H1 (cell line): Measurements from ENCODE around the gene ACAD10. TPM values are rescaled to one million over a fixed set of nuclear protein-coding genes. Genes with fewer than 3 reads are reported as not detected.

ENCODE experiments used
- BCL11A ChIP-seq, 2 experiments: IDR thresholded peaks; one replicate each; pipeline ENCODE4 v1.6.1; 2011; ENCODE audit warnings: low read depth in 2 of 2, low read length in 2 of 2, mild to moderate bottlenecking in 2 of 2
- EGR1 ChIP-seq: IDR thresholded peaks from 2 replicates; pipeline ENCODE4 v1.6.1; 2011; ENCODE audit warnings: low read depth, low read length, borderline replicate concordance
- HDAC6 ChIP-seq: IDR thresholded peaks from one replicate; pipeline ENCODE4 v1.7.1; 2012; ENCODE audit warnings: low read depth, mild to moderate bottlenecking, inconsistent platforms, low read length, moderate library complexity
- SIRT6 ChIP-seq: IDR thresholded peaks from one replicate; pipeline ENCODE4 v1.7.1; 2012; ENCODE audit warnings: low read length, inconsistent platforms
- polyA plus RNA-seq, 7 experiments: library from polyadenylated mRNA; depleted of rRNA in 3 of 7; stranded (reverse) in 5 of 7; unstranded in 2 of 7; fragments of >200 nt in 5 of 7; fragments of 200-250 nt in 2 of 7; gene quantifications; 1 replicate in 5 of 7; 2 replicates in 1 of 7; 4 replicates in 1 of 7; pipeline versions ENCODE4 v1.2.1 to v1.2.3, GENCODE V29; 2011 to 2013; ENCODE audit warnings: missing spikeins in 2 of 7, mixed read lengths in 2 of 7
- total RNA-seq: library from RNA; stranded (reverse); fragmentation: NEBNext Ultra II Directional; extraction: Animal tissue kit (Norgen Biotek cat#: 25700); gene quantifications from 2 replicates; pipeline ENCODE4 v1.2.1, GENCODE V29; 2021

Gene ACAD10
- total and polyA plus RNA-seq, 2 of the 8 experiments (the other 6 are each of a cell fraction or from before 2014, with no cell fraction given) = 17.3 to 23.3 TPM

GRCh38 chr12:111775205-111776193 is 89.6 kb downstream of the ACAD10 start (continued):
- TF ChIP-seq BCL11A (IDR thresholded peaks at IDR 0.05; ENCODE audit: low read depth in 2 of 2, low read length in 2 of 2) (no peak), SIRT6 (no peak), EGR1 (no peak), HDAC6 (no peak)
- TF ChIP-seq, all 59 proteins: peak for 0
